RKO (cell line): ENCODE data around the gene GRIP2.
A peak's percentile ranks its signal among the peaks of the same experiment; 100 is the strongest.

Experiments
- DNase-seq: peaks from one replicate; pipeline ENCODE4 v3.0.0-alpha.2; 2016; ENCODE audit warnings: low spot score

Gene GRIP2

GRCh38 chr3:14465425-14465824 is 74.7 kb downstream of the GRIP2 start:
- no peak for DNase-seq

GRCh38 chr3:14464521-14464920 is 75.6 kb downstream of the GRIP2 start:
- DNase-seq: no peak

- DNase-seq: no peak
These were observed 76.0 kb downstream of the GRIP2 start for GRCh38 chr3:14464141-14464465.

- DNase-seq: no peak
These were observed 76.6 kb downstream of the GRIP2 start for GRCh38 chr3:14463330-14464140.

GRCh38 chr3:14462738-14463137 is 77.4 kb downstream of the GRIP2 start:
- no peak for DNase-seq

- DNase-seq: peak; percentile 50
These were observed 78.3 kb downstream of the GRIP2 start for GRCh38 chr3:14461748-14462324.

GRCh38 chr3:14461006-14461747 is 79.0 kb downstream of the GRIP2 start:
- no peak for DNase-seq

- no peak for DNase-seq
These were observed 79.7 kb downstream of the GRIP2 start for GRCh38 chr3:14460342-14461005.

GRCh38 chr3:14459787-14460186 is 80.4 kb downstream of the GRIP2 start:
- DNase-seq: no peak

- no peak for DNase-seq
These were observed 80.8 kb downstream of the GRIP2 start for GRCh38 chr3:14459384-14459783.

GRCh38 chr3:14458434-14459275 is 81.5 kb downstream of the GRIP2 start:
- DNase-seq: no peak

GRCh38 chr3:14457999-14458398 is 82.1 kb downstream of the GRIP2 start:
- no peak for DNase-seq

- no peak for DNase-seq
These were observed 82.7 kb downstream of the GRIP2 start for GRCh38 chr3:14457481-14457880.

- no peak for DNase-seq
These were observed 83.3 kb downstream of the GRIP2 start for GRCh38 chr3:14456794-14457193.

GRCh38 chr3:14455571-14456317 is 84.4 kb downstream of the GRIP2 start:
- DNase-seq: no peak

- no peak for DNase-seq
These were observed 85.4 kb downstream of the GRIP2 start for GRCh38 chr3:14454639-14455310.

- no peak for DNase-seq
These were observed 86.1 kb downstream of the GRIP2 start for GRCh38 chr3:14453876-14454638.

GRCh38 chr3:14452740-14453710 is 87.1 kb downstream of the GRIP2 start:
- DNase-seq: no peak
